IgD-negative memory B cell (primary cell): ENCODE measurements around the gene FRY. TPM values are rescaled to one million over a fixed set of nuclear protein-coding genes. Genes with fewer than 3 reads are reported as not detected.

ENCODE experiments used
- H3K27ac Mint-ChIP-seq, 3 donors: one replicate each; pipeline ENCODE4 v1.8.0; 2020 to 2022; ENCODE audit warnings: mild to moderate bottlenecking in 3 of 3, mixed read lengths in 3 of 3, moderate library complexity in 1 of 3
- H3K27me3 Mint-ChIP-seq: one replicate; pipeline ENCODE4 v1.8.0; 2021; ENCODE audit warnings: mixed read lengths
- H3K36me3 Mint-ChIP-seq: one replicate; pipeline ENCODE4 v1.8.0; 2020; ENCODE audit warnings: mild to moderate bottlenecking, mixed read lengths
- H3K4me1 Mint-ChIP-seq, 3 donors: one replicate each; pipeline ENCODE4 v1.8.0; 2020 to 2022; ENCODE audit warnings: mixed read lengths in 3 of 3, mild to moderate bottlenecking in 1 of 3
- H3K4me3 Mint-ChIP-seq, 4 donors: one replicate each; pipeline ENCODE4 v1.8.0; 2020 to 2022; ENCODE audit warnings: mild to moderate bottlenecking in 4 of 4, mixed read lengths in 4 of 4, moderate library complexity in 3 of 4
- H3K9me3 Mint-ChIP-seq, 3 donors: one replicate each; pipeline ENCODE4 v1.8.0; 2020 to 2021; ENCODE audit warnings: mixed read lengths in 3 of 3, mild to moderate bottlenecking in 1 of 3
- polyA plus RNA-seq: library from polyadenylated mRNA; unstranded; fragments of 300-500 nt; fragmentation: Illumina TruSeq; gene quantifications from one replicate; pipeline ENCODE4 v1.2.3, GENCODE V29; 2021

Gene FRY
- polyA plus RNA-seq, 1 donor from 2014 or later: 1.2 TPM

GRCh38 chr13:32113532-32113931, 82.0 kb downstream of the FRY start:
- H3K4me1 Mint-ChIP-seq: peaks cover 2 to 6% (median 3%) of the 10 kb centered on the region in 3 donors
- H3K36me3 Mint-ChIP-seq: no peaks in the 10 kb centered on the region
- H3K9me3 Mint-ChIP-seq: no peaks in the 10 kb centered on the region
- no peak overlapping the region for H3K4me3 Mint-ChIP-seq
- no peaks in the 10 kb centered on the region for H3K27me3 Mint-ChIP-seq
- no peak overlapping the region for H3K27ac Mint-ChIP-seq

GRCh38 chr13:32114284-32114950, 82.8 kb downstream of the FRY start:
- Mint-ChIP-seq H3K36me3 (no peaks in the 10 kb centered on the region), H3K4me3 (no peak overlapping the region), H3K27ac (no peak overlapping the region), H3K9me3 (no peaks in the 10 kb centered on the region), H3K27me3 (no peaks in the 10 kb centered on the region), H3K4me1 (peaks cover 2 to 6% (median 3%) of the 10 kb centered on the region in 3 donors)

GRCh38 chr13:32115066-32115465, 83.5 kb downstream of the FRY start:
- no peaks in the 10 kb centered on the region for H3K36me3 Mint-ChIP-seq
- no peaks in the 10 kb centered on the region for H3K27me3 Mint-ChIP-seq
- H3K27ac Mint-ChIP-seq: no peak overlapping the region
- H3K4me3 Mint-ChIP-seq: no peak overlapping the region
- H3K9me3 Mint-ChIP-seq: no peaks in the 10 kb centered on the region
- peaks cover 2 to 6% (median 3%) of the 10 kb centered on the region in 3 donors for H3K4me1 Mint-ChIP-seq

- no peak overlapping the region for H3K27ac Mint-ChIP-seq
These were observed 84.6 kb downstream of the FRY start for GRCh38 chr13:32116210-32116609.

GRCh38 chr13:32117001-32117400, 85.4 kb downstream of the FRY start:
- H3K36me3 Mint-ChIP-seq: no peaks in the 10 kb centered on the region
- H3K27ac Mint-ChIP-seq: no peak overlapping the region
- H3K4me3 Mint-ChIP-seq: no peak overlapping the region
- H3K4me1 Mint-ChIP-seq: peaks cover 2 to 6% (median 3%) of the 10 kb centered on the region in 3 donors
- H3K27me3 Mint-ChIP-seq: no peaks in the 10 kb centered on the region
- H3K9me3 Mint-ChIP-seq: peaks cover 0 to 2% (median 0%) of the 10 kb centered on the region in 3 donors

More at GRCh38 chr13:32116210-32116609, 84.6 kb downstream of the FRY start:
- Mint-ChIP-seq H3K4me3 (no peak overlapping the region), H3K36me3 (no peaks in the 10 kb centered on the region), H3K9me3 (peaks cover 0 to 2% (median 0%) of the 10 kb centered on the region in 3 donors), H3K4me1 (peaks cover 2 to 6% (median 3%) of the 10 kb centered on the region in 3 donors), H3K27me3 (no peaks in the 10 kb centered on the region)

GRCh38 chr13:32117701-32118100, 86.1 kb downstream of the FRY start:
- H3K27ac Mint-ChIP-seq: no peak overlapping the region
- no peak overlapping the region for H3K4me3 Mint-ChIP-seq
- H3K4me1 Mint-ChIP-seq: peaks cover 2 to 6% (median 3%) of the 10 kb centered on the region in 3 donors
- H3K27me3 Mint-ChIP-seq: no peaks in the 10 kb centered on the region
- H3K9me3 Mint-ChIP-seq: peaks cover 2 to 4% (median 2%) of the 10 kb centered on the region in 3 donors
- H3K36me3 Mint-ChIP-seq: peaks cover under 1% of the 10 kb centered on the region

GRCh38 chr13:32121316-32121715, 89.7 kb downstream of the FRY start:
- H3K4me1 Mint-ChIP-seq: peaks cover 0 to 3% (median 0%) of the 10 kb centered on the region in 3 donors
- no peak overlapping the region for H3K4me3 Mint-ChIP-seq
- H3K9me3 Mint-ChIP-seq: peaks cover 4 to 6% (median 4%) of the 10 kb centered on the region in 3 donors
- peaks cover 2% of the 10 kb centered on the region for H3K36me3 Mint-ChIP-seq
- no peak overlapping the region for H3K27ac Mint-ChIP-seq
- H3K27me3 Mint-ChIP-seq: peaks cover 3% of the 10 kb centered on the region

- peaks cover 3% of the 10 kb centered on the region for H3K27me3 Mint-ChIP-seq
- peaks cover 2% of the 10 kb centered on the region for H3K36me3 Mint-ChIP-seq
- H3K27ac Mint-ChIP-seq: no peak overlapping the region
- H3K4me1 Mint-ChIP-seq: no peaks in the 10 kb centered on the region
- peaks cover 4 to 6% (median 4%) of the 10 kb centered on the region in 3 donors for H3K9me3 Mint-ChIP-seq
- no peak overlapping the region for H3K4me3 Mint-ChIP-seq
These were observed 93.2 kb downstream of the FRY start for GRCh38 chr13:32124743-32125142.

GRCh38 chr13:32125221-32125689, 93.7 kb downstream of the FRY start:
- peaks cover 4 to 6% (median 4%) of the 10 kb centered on the region in 3 donors for H3K9me3 Mint-ChIP-seq
- H3K27me3 Mint-ChIP-seq: peaks cover 3% of the 10 kb centered on the region

GRCh38 chr13:32125751-32126150, 94.2 kb downstream of the FRY start:
- H3K4me3 Mint-ChIP-seq: no peak overlapping the region
- H3K36me3 Mint-ChIP-seq: peaks cover 2% of the 10 kb centered on the region
- peaks cover 4 to 6% (median 4%) of the 10 kb centered on the region in 3 donors for H3K9me3 Mint-ChIP-seq
- no peak overlapping the region for H3K27ac Mint-ChIP-seq
- peaks cover 3% of the 10 kb centered on the region for H3K27me3 Mint-ChIP-seq
- H3K4me1 Mint-ChIP-seq: no peaks in the 10 kb centered on the region

More at GRCh38 chr13:32125221-32125689, 93.7 kb downstream of the FRY start:
- Mint-ChIP-seq H3K27ac (no peak overlapping the region), H3K36me3 (peaks cover 2% of the 10 kb centered on the region), H3K4me3 (no peak overlapping the region), H3K4me1 (no peaks in the 10 kb centered on the region)

GRCh38 chr13:32126278-32126677, 94.7 kb downstream of the FRY start:
- Mint-ChIP-seq H3K4me3 (no peak overlapping the region), H3K27ac (no peak overlapping the region), H3K9me3 (peaks cover 2 to 6% (median 4%) of the 10 kb centered on the region in 3 donors), H3K4me1 (no peaks in the 10 kb centered on the region), H3K36me3 (peaks cover 2% of the 10 kb centered on the region), H3K27me3 (peaks cover 3% of the 10 kb centered on the region)

- H3K4me3 Mint-ChIP-seq: no peak overlapping the region
- no peak overlapping the region for H3K27ac Mint-ChIP-seq
- H3K36me3 Mint-ChIP-seq: peaks cover 2% of the 10 kb centered on the region
- peaks cover 3% of the 10 kb centered on the region for H3K27me3 Mint-ChIP-seq
- H3K9me3 Mint-ChIP-seq: peaks cover 2 to 6% (median 4%) of the 10 kb centered on the region in 3 donors
- H3K4me1 Mint-ChIP-seq: no peaks in the 10 kb centered on the region
These were observed 95.2 kb downstream of the FRY start for GRCh38 chr13:32126756-32127155.

GRCh38 chr13:32127691-32128090, 96.1 kb downstream of the FRY start:
- no peak overlapping the region for H3K4me3 Mint-ChIP-seq

GRCh38 chr13:32134241-32135055, 102.9 kb downstream of the FRY start:
- H3K4me3 Mint-ChIP-seq: no peak overlapping the region
- no peaks in the 10 kb centered on the region for H3K9me3 Mint-ChIP-seq
- H3K36me3 Mint-ChIP-seq: peaks cover 3% of the 10 kb centered on the region
- H3K27ac Mint-ChIP-seq: no peak overlapping the region
- no peaks in the 10 kb centered on the region for H3K4me1 Mint-ChIP-seq
- no peaks in the 10 kb centered on the region for H3K27me3 Mint-ChIP-seq

More at GRCh38 chr13:32127691-32128090, 96.1 kb downstream of the FRY start:
- Mint-ChIP-seq H3K9me3 (peaks cover 2% of the 10 kb centered on the region in 3 donors), H3K4me1 (no peaks in the 10 kb centered on the region), H3K36me3 (peaks cover under 1% of the 10 kb centered on the region), H3K27me3 (peaks cover 3% of the 10 kb centered on the region), H3K27ac (no peak overlapping the region)

- no peak overlapping the region for H3K27ac Mint-ChIP-seq
- peaks cover 3% of the 10 kb centered on the region for H3K36me3 Mint-ChIP-seq
- H3K27me3 Mint-ChIP-seq: no peaks in the 10 kb centered on the region
- H3K9me3 Mint-ChIP-seq: no peaks in the 10 kb centered on the region
- no peaks in the 10 kb centered on the region for H3K4me1 Mint-ChIP-seq
- no peak overlapping the region for H3K4me3 Mint-ChIP-seq
These were observed 103.4 kb downstream of the FRY start for GRCh38 chr13:32135056-32135390.
